LNCaP clone FGC (cell line): ENCODE measurements around the gene FGFR4.

ENCODE experiments used
- DNase-seq: peaks from one replicate; pipeline ENCODE4 v3.0.0-alpha.2; 2011; ENCODE audit warnings: low read depth
- H3K4me3 ChIP-seq: 2 replicates; pipeline ENCODE4 v1.5.1; 2011; ENCODE audit warnings: mild to moderate bottlenecking, low read depth, low read length, control low read depth
- CTCF ChIP-seq: IDR thresholded peaks from 2 replicates; pipeline ENCODE4 v1.5.1; 2012; ENCODE audit warnings: mild to moderate bottlenecking; ENCODE audit not compliant: control insufficient read depth, insufficient read depth; ENCODE audit errors: extremely low read depth

Gene FGFR4

GRCh38 chr5:177090813-177091212, 4.1 kb downstream of the FGFR4 start:
- no peak overlapping the region for H3K4me3 ChIP-seq
- DNase-seq, result no peak
- no peak for TF ChIP-seq CTCF

- no peak for TF ChIP-seq CTCF
- H3K4me3 ChIP-seq, result no peak overlapping the region
- DNase-seq, result no peak
Measured at GRCh38 chr5:177091232-177091631, 4.5 kb downstream of the FGFR4 start.

GRCh38 chr5:177092178-177093081, 5.7 kb downstream of the FGFR4 start:
- no peak for TF ChIP-seq CTCF
- H3K4me3 ChIP-seq, result no peak overlapping the region
- no peak for DNase-seq

- no peak for DNase-seq
- no peak overlapping the region for H3K4me3 ChIP-seq
- no peak for TF ChIP-seq CTCF
Measured at GRCh38 chr5:177093082-177093712, 6.5 kb downstream of the FGFR4 start.

- H3K4me3 ChIP-seq, result no peak overlapping the region
- no peak for DNase-seq
- TF ChIP-seq CTCF, result no peak
Measured at GRCh38 chr5:177093803-177094202, 7.1 kb downstream of the FGFR4 start.

- TF ChIP-seq CTCF, result no peak
- no peak overlapping the region for H3K4me3 ChIP-seq
- DNase-seq, result no peak
Measured at GRCh38 chr5:177094224-177095087, 7.7 kb downstream of the FGFR4 start.
